ENCODE results near the gene APOA5. TPM values are rescaled to one million over a fixed set of nuclear protein-coding genes. Genes with fewer than 3 reads are reported as not detected.

Gene APOA5
- total and polyA plus RNA-seq, 2 of the 13 experiments (the other 11 are each of a cell fraction or from before 2014, with no cell fraction given): 44.0 to 49.1 TPM

GRCh38 chr11:116833816-116834534 lies 42.3 kb upstream of the APOA5 start:
- peaks cover 52% of the 10 kb centered on the region for H3K79me2 ChIP-seq (ENCODE audit: insufficient read depth, low read length)
- peaks cover 85% of the 10 kb centered on the region for H3K4me1 ChIP-seq (ENCODE audit: insufficient read depth, low read length)
- 32% methylated on average over 13 of the region's 14 CpGs for WGBS (ENCODE audit: low lambda C conversion rate)
- ATAC-seq: peak; percentile 7
- no peak overlapping the region for H2AFZ ChIP-seq (ENCODE audit: low read length)
- H4K20me1 ChIP-seq (ENCODE audit: insufficient read depth, low read length): peaks cover 9% of the 10 kb centered on the region; the same call in 1 of the 2 replicates
- peak overlapping the region; percentile 99 for H3K27ac ChIP-seq (ENCODE audit: extremely low read length, insufficient read depth, low read length)
- no peaks in the 10 kb centered on the region; a peak in 2 of 5 replicates for H3K36me3 ChIP-seq (replicated peaks in 1 of 2; ENCODE audit: control insufficient read depth in 1 of 2, insufficient read depth in 2 of 2, low read length in 2 of 2)
- peak overlapping the region; percentile 24 for H3K9ac ChIP-seq (ENCODE audit: insufficient read depth, low read depth, low read length)
- in situ Hi-C loops (cut with HindIII; ENCODE audit: extremely low pct_ligation_motif_present, low pct_unique_long_range_greater_than_20kb) (no loop called here), intact Hi-C loops (cut with micrococcal nuclease; ENCODE audit: unreplicated experiment) (no loop called here)
- peak; percentile 53 for DNase-seq (ENCODE audit: low spot score)
- H3K4me3 ChIP-seq (replicated peaks in 1 of 3; ENCODE audit: insufficient read depth in 1 of 3, low read depth in 2 of 3, low read length in 3 of 3): no peak overlapping the region
- CTCF ChIA-PET (ENCODE audit: low intra/inter-chr PET ratio, low total read pairs): no interaction called here
- peak; percentile 66 for FAIRE-seq
- no TSS peak for BruUV-seq (replicated peaks)
- POLR2A ChIA-PET: interaction anchor here (0.7 to 18.4 kb wide), 12 partner anchors 7 to 311 kb away, joined by 3 to 1365 read pairs (median 34); partner anchors contain the start of genes APOA4, APOA5, APOC3 and BUD13
- H3K4me2 ChIP-seq (ENCODE audit: low read depth, low read length): peak overlapping the region; percentile 79
- H3K27me3 ChIP-seq (ENCODE audit: control insufficient read depth in 1 of 2, insufficient read depth in 2 of 2, low read length in 2 of 2): no peaks in the 10 kb centered on the region
- H3K9me3 ChIP-seq (ENCODE audit: low read length): no peaks in the 10 kb centered on the region
- TF ChIP-seq PRPF4 (IDR thresholded peaks at IDR 0.05; ENCODE audit: low read depth, low read length, poor library complexity, severe bottlenecking): no peak
- TF ChIP-seq RFXANK (CRISPR knock-in tag; IDR thresholded peaks at IDR 0.05): 0 out of 2 replicates have a peak, but pooled peaks have one; percentile 33
- TF ChIP-seq GATAD2A (CRISPR knock-in tag; IDR thresholded peaks at IDR 0.05): peak; percentile 68; the same call in 1 of the 2 replicates
- TF ChIP-seq NFRKB (IDR thresholded peaks at IDR 0.05): no peak
- TF ChIP-seq MTA3 (CRISPR knock-in tag; IDR thresholded peaks at IDR 0.05): no peak
- peak; percentile 89; the same call in 1 of the 2 replicates for TF ChIP-seq ZSCAN5A (CRISPR knock-in tag; IDR thresholded peaks at IDR 0.05; ENCODE audit: borderline replicate concordance)
- no peak for TF ChIP-seq SAFB2 (CRISPR knock-in tag; IDR thresholded peaks at IDR 0.05; ENCODE audit: borderline replicate concordance, low read depth)
- no peak for TF ChIP-seq ZNF570 (CRISPR knock-in tag; IDR thresholded peaks at IDR 0.05; ENCODE audit: borderline replicate concordance)
- TF ChIP-seq RNF2 (conservative IDR thresholded peaks at IDR 0.05; ENCODE audit: low read depth): no peak
- TF ChIP-seq ZNF7 (CRISPR knock-in tag; IDR thresholded peaks at IDR 0.05): no peak
- TF ChIP-seq ATF2 (CRISPR knock-in tag; IDR thresholded peaks at IDR 0.05): peak; percentile 30; the same call in 1 of the 2 replicates
- TF ChIP-seq REL (CRISPR knock-in tag; conservative IDR thresholded peaks at IDR 0.05): peak; percentile 61; the same call in 1 of the 2 replicates
- TF ChIP-seq, protein P1, sequence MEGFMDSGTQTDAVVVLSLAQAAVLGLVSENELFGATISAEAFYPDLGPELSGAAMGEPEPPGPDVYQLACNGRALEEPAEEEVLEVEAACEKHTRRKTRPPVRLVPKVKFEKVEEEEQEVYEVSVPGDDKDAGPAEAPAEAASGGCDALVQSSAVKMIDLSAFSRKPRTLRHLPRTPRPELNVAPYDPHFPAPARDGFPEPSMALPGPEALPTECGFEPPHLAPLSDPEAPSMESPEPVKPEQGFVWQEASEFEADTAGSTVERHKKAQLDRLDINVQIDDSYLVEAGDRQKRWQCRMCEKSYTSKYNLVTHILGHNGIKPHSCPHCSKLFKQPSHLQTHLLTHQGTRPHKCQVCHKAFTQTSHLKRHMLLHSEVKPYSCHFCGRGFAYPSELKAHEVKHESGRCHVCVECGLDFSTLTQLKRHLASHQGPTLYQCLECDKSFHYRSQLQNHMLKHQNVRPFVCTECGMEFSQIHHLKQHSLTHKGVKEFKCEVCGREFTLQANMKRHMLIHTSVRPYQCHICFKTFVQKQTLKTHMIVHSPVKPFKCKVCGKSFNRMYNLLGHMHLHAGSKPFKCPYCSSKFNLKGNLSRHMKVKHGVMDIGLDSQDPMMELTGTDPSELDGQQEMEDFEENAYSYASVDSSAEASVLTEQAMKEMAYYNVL (CRISPR knock-in tag; IDR thresholded peaks at IDR 0.05; ENCODE audit: borderline replicate concordance): no peak; the same call in 1 of the 2 replicates
- TF ChIP-seq PTBP1 (IDR thresholded peaks at IDR 0.05; ENCODE audit: low read depth, low read length, poor library complexity, severe bottlenecking): no peak
- no peak; the same call in 1 of the 2 replicates for TF ChIP-seq SMAD9 (CRISPR knock-in tag; IDR thresholded peaks at IDR 0.05)
- no peak for TF ChIP-seq ZNF83 (CRISPR knock-in tag; IDR thresholded peaks at IDR 0.05; ENCODE audit: borderline replicate concordance)
- TF ChIP-seq ZBTB20 (CRISPR knock-in tag; IDR thresholded peaks at IDR 0.05; ENCODE audit: borderline replicate concordance, low read depth): peak; percentile 54; the same call in 1 of the 2 replicates
- TF ChIP-seq ZNF547 (CRISPR knock-in tag; IDR thresholded peaks at IDR 0.05): no peak
- 0 out of 2 replicates have a peak, but pooled peaks have one; percentile 42 for TF ChIP-seq ZBTB7B (CRISPR knock-in tag; IDR thresholded peaks at IDR 0.05)

All from HepG2 (cell line).